Esophagus muscularis mucosa (tissue), 4 donors: ENCODE results near the gene CPSF4L. TPM values are rescaled to one million over a fixed set of nuclear protein-coding genes. Genes with fewer than 3 reads are reported as not detected.

Source experiments
- DNase-seq: peaks from one replicate; pipeline ENCODE4 v3.0.0-alpha.2; 2017; ENCODE audit errors: extremely low spot score
- H3K27ac ChIP-seq, 4 donors: fragments of 200-600 bp; sonication (generic); replicated peaks in 1 of 4; 1 replicate in 3 of 4; 2 replicates in 1 of 4; pipeline ENCODE4 v1.5.1; 2016 to 2019; ENCODE audit warnings: mild to moderate bottlenecking in 1 of 4
- H3K27me3 ChIP-seq, 4 donors: fragments of 200-600 bp; sonication (generic); one replicate each; pipeline versions ENCODE4 v1.5.1 to v1.6.0; 2016 to 2019
- H3K36me3 ChIP-seq, 4 donors: fragments of 200-600 bp; sonication (generic); one replicate each; pipeline ENCODE4 v1.5.1; 2016 to 2019
- H3K4me1 ChIP-seq, 4 donors: fragments of 200-600 bp; sonication (generic); one replicate each; pipeline ENCODE4 v1.5.1; 2016 to 2019
- H3K4me3 ChIP-seq, 4 donors: fragments of 200-600 bp; sonication (generic); 1 replicate in 2 of 4; 2 replicates in 2 of 4; pipeline ENCODE4 v1.5.1; 2016 to 2019; ENCODE audit warnings: mild to moderate bottlenecking in 4 of 4, moderate library complexity in 1 of 4
- H3K9me3 ChIP-seq, 4 donors: fragments of 200-600 bp; sonication (generic); 1 replicate in 3 of 4; 2 replicates in 1 of 4; pipeline ENCODE4 v1.5.1; 2016 to 2019
- EP300 ChIP-seq: sonication (generic); formaldehyde crosslinking; IDR thresholded peaks from one replicate; pipeline ENCODE4 v1.6.1; 2017; ENCODE audit warnings: antibody characterized with exemption
- POLR2A ChIP-seq: fragments of 450-650 bp; IDR thresholded peaks from one replicate; pipeline ENCODE4 v1.6.1; 2017; ENCODE audit warnings: antibody characterized with exemption, moderate library complexity, mild to moderate bottlenecking, low read depth
- POLR2AphosphoS5 ChIP-seq, 2 donors: sonication (generic); formaldehyde crosslinking; IDR thresholded peaks; one replicate each; pipeline ENCODE4 v1.6.1; 2017; ENCODE audit warnings: antibody characterized with exemption in 2 of 2
- WGBS: methylation state at CpG from one replicate; pipeline ENCODE4 v1.1.5; 2018; 5-methylcytosine and 5-hydroxymethylcytosine counted together
- intact Hi-C: fragments of 100-400 bp; cut with DNase I; formaldehyde crosslinking; loops from one replicate; pipeline ENCODE4 v1.15.1; 2023
- total RNA-seq, 4 donors: library from RNA; depleted of rRNA; stranded (reverse); fragments of >200 nt; gene quantifications; one replicate each; pipeline versions ENCODE4 v1.1.0 to v1.2.1, GENCODE V29; 2016
- TF ChIP-seq, protein P1 (sequence below), 3 experiments: fragments of 200-600 bp in 2 of 3; fragments of 450-650 bp in 1 of 3; sonication (generic) in 2 of 3; IDR thresholded peaks; one replicate each; pipeline ENCODE4 v1.5.1; 2017 to 2019; ENCODE audit warnings: antibody characterized with exemption in 3 of 3, mild to moderate bottlenecking in 2 of 3, moderate library complexity in 1 of 3

The CPSF4L gene
- total RNA-seq, 4 donors from 2014 or later, result not detected

GRCh38 chr17:73285603-73285908 lies 23.9 kb upstream of the CPSF4L start:
- intact Hi-C loops, result no loop called here
- Histone ChIP-seq H3K27me3 (no peaks in the 10 kb centered on the region), H3K4me1 (peaks cover 74 to 90% (median 80%) of the 10 kb centered on the region in 4 donors), H3K27ac (peak overlapping the region; percentile 51 to 80 (median 76)), H3K4me3 (no peak overlapping the region), H3K36me3 (peaks cover 18 to 57% (median 35%) of the 10 kb centered on the region in 4 donors), H3K9me3 (no peaks in the 10 kb centered on the region)
- 80% methylated on average over 2 of the region's 15 CpGs for WGBS
- TF ChIP-seq POLR2A (no peak), POLR2AphosphoS5 (IDR thresholded peaks at IDR 0.05) (no peak), EP300 (no peak)
- TF ChIP-seq, protein P1, sequence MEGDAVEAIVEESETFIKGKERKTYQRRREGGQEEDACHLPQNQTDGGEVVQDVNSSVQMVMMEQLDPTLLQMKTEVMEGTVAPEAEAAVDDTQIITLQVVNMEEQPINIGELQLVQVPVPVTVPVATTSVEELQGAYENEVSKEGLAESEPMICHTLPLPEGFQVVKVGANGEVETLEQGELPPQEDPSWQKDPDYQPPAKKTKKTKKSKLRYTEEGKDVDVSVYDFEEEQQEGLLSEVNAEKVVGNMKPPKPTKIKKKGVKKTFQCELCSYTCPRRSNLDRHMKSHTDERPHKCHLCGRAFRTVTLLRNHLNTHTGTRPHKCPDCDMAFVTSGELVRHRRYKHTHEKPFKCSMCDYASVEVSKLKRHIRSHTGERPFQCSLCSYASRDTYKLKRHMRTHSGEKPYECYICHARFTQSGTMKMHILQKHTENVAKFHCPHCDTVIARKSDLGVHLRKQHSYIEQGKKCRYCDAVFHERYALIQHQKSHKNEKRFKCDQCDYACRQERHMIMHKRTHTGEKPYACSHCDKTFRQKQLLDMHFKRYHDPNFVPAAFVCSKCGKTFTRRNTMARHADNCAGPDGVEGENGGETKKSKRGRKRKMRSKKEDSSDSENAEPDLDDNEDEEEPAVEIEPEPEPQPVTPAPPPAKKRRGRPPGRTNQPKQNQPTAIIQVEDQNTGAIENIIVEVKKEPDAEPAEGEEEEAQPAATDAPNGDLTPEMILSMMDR (IDR thresholded peaks at IDR 0.05), result no peak
- DNase-seq, result no peak

- peak overlapping the region; percentile 51 to 80 (median 76) for H3K27ac ChIP-seq
- intact Hi-C loops, result no loop called here
- peaks cover 70 to 90% (median 77%) of the 10 kb centered on the region in 4 donors for H3K4me1 ChIP-seq
- DNase-seq, result no peak
- H3K27me3 ChIP-seq, result no peaks in the 10 kb centered on the region
- TF ChIP-seq POLR2AphosphoS5 (IDR thresholded peaks at IDR 0.05), result no peak
- TF ChIP-seq EP300, result no peak
- TF ChIP-seq, protein P1 (IDR thresholded peaks at IDR 0.05), result no peak
- no peak for TF ChIP-seq POLR2A
- H3K36me3 ChIP-seq, result peaks cover 18 to 57% (median 35%) of the 10 kb centered on the region in 4 donors
- H3K4me3 ChIP-seq, result no peak overlapping the region
- no peaks in the 10 kb centered on the region for H3K9me3 ChIP-seq
- 84% methylated on average over 5 of the region's 20 CpGs for WGBS
Measured at GRCh38 chr17:73284906-73285602, 23.4 kb upstream of the CPSF4L start.

DNA sequence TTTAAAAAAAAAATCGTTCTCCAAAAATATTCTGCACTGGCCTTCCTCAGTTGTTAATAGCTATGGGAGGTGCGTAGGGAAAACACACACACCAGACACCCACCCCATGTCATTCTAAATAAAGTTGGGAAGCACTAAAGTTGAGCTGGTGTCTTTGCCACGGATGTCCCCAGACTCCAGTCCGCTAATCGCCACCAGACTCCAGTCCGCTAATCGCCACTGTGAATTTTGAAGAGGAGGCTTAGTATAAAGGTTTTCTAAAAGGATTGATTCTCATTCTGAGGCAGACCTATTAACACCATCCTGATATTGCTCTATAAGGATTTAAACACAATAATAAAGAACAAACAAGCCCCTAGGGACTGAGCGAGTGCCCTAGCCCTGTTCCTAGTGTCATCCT lies 22.7 kb upstream of the CPSF4L start:
- no peak for DNase-seq
- 74% methylated on average over 8 of the region's 8 CpGs for WGBS
- Histone ChIP-seq H3K9me3 (no peaks in the 10 kb centered on the region), H3K27ac (peak overlapping the region; percentile 51 to 80 (median 76)), H3K36me3 (peaks cover 18 to 57% (median 35%) of the 10 kb centered on the region in 4 donors), H3K4me1 (peaks cover 70 to 90% (median 77%) of the 10 kb centered on the region in 4 donors), H3K27me3 (no peaks in the 10 kb centered on the region), H3K4me3 (no peak overlapping the region)
- intact Hi-C loops, result no loop called here
- TF ChIP-seq EP300 (no peak), POLR2AphosphoS5 (IDR thresholded peaks at IDR 0.05) (no peak), POLR2A (no peak)
- TF ChIP-seq, protein P1 (IDR thresholded peaks at IDR 0.05), result no peak

DNA sequence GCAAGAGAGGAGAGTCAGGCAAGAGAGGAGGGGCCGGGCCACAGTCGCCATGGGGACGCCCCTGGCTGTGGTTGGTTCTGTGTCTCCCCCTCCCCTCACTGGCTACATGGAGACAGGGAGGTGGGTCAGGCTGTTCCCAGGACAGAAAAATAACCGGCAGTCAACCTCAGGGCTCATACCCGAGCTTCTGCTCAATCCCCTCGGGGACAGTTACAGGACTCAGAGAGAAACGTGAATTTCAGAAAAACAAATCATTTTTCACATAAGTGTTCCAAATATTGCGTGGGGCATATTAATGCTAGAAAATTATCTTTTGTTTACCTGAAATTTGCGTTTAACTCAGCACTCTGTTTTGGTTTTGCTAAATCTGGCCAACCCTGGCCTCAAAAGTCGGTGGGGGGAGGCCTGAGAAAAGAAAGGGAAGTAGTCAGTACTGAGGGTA lies 22.2 kb upstream of the CPSF4L start:
- Histone ChIP-seq H3K36me3 (peaks cover 18 to 57% (median 35%) of the 10 kb centered on the region in 4 donors), H3K4me3 (no peak overlapping the region), H3K4me1 (peaks cover 70 to 90% (median 77%) of the 10 kb centered on the region in 4 donors), H3K9me3 (no peaks in the 10 kb centered on the region), H3K27me3 (no peaks in the 10 kb centered on the region), H3K27ac (peak overlapping the region; percentile 51 to 80 (median 76))
- no peak for DNase-seq
- TF ChIP-seq, protein P1 (IDR thresholded peaks at IDR 0.05), result no peak
- TF ChIP-seq POLR2AphosphoS5 (IDR thresholded peaks at IDR 0.05), result no peak
- TF ChIP-seq EP300, result no peak
- no peak for TF ChIP-seq POLR2A
- intact Hi-C loops, result no loop called here
- 65% methylated on average over 10 of the region's 10 CpGs for WGBS
